Natural killer cell treated with Interleukin-12 subunit alpha and Interleukin-12 subunit beta and Interleukin-15 and Interleukin-18, amount 100 ng/mL, for 72 hours (primary cell): ENCODE results near the gene SH3RF1. TPM values are rescaled to one million over a fixed set of nuclear protein-coding genes. Genes with fewer than 3 reads are reported as not detected.

Source experiments
- ATAC-seq, 2 donors: fragments of 150-1000 bp; cut with Tn5 transposase in 1 of 2; sonication (Bioruptor Pico), chemical (Tn5 transposase) in 1 of 2; 2 replicates each; pipeline ENCODE4 v1.10.0; 2021
- DNase-seq: peaks from one replicate; pipeline ENCODE4 v3.0.0; 2022; ENCODE audit warnings: low spot score
- H3K27ac Mint-ChIP-seq, 2 donors: 1 replicate in 1 of 2; 2 replicates in 1 of 2; pipeline ENCODE4 v1.8.0; 2022; ENCODE audit warnings: mixed read lengths in 2 of 2, mild to moderate bottlenecking in 1 of 2, moderate library complexity in 1 of 2
- H3K27me3 Mint-ChIP-seq, 2 donors: 1 replicate in 1 of 2; 2 replicates in 1 of 2; pipeline ENCODE4 v1.8.0; 2022; ENCODE audit warnings: mixed read lengths in 2 of 2
- H3K36me3 Mint-ChIP-seq: one replicate; pipeline ENCODE4 v1.8.0; 2022; ENCODE audit warnings: mixed read lengths
- H3K4me1 Mint-ChIP-seq, 2 donors: 1 replicate in 1 of 2; 2 replicates in 1 of 2; pipeline ENCODE4 v1.8.0; 2022; ENCODE audit warnings: low read depth in 2 of 2, mixed read lengths in 2 of 2, mild to moderate bottlenecking in 1 of 2
- H3K4me3 Mint-ChIP-seq: one replicate; pipeline ENCODE4 v1.8.0; 2022; ENCODE audit warnings: mixed read lengths
- H3K9me3 Mint-ChIP-seq: 2 replicates; pipeline ENCODE4 v1.8.0; 2022; ENCODE audit warnings: mixed read lengths
- total RNA-seq, 2 donors: library from RNA; stranded (reverse); gene quantifications; one replicate each; pipeline ENCODE4 v1.2.3, GENCODE V29; 2022

SH3RF1 gene
- total RNA-seq, 2 donors from 2014 or later = 0.64 to 1.3 TPM

DNA sequence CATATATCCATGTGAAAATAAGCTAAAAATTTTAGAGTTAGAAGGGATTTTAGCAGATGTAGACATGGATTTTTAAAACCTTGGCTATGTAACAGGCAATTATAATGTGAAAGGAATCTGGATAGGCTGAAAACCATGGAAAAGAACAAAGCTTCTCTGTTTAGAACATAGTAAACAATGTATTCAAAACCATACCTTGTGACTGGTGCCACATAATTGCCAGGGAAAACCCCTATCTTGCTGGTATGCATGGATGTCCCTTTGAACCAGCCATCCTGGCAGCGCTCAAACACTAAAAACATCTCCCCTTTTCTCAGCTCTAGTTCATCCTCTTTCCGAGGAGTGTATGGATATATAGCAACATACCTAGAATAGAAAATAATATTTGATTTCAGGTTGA lies 150.1 kb downstream of the SH3RF1 start:
- Mint-ChIP-seq H3K4me1 (no peaks in the 10 kb centered on the region), H3K27me3 (peaks cover 0 to 5% of the 10 kb centered on the region in 2 donors), H3K36me3 (no peaks in the 10 kb centered on the region), H3K4me3 (no peak overlapping the region), H3K9me3 (no peaks in the 10 kb centered on the region), H3K27ac (no peak overlapping the region)
- no peak for ATAC-seq
- DNase-seq = no peak

DNA sequence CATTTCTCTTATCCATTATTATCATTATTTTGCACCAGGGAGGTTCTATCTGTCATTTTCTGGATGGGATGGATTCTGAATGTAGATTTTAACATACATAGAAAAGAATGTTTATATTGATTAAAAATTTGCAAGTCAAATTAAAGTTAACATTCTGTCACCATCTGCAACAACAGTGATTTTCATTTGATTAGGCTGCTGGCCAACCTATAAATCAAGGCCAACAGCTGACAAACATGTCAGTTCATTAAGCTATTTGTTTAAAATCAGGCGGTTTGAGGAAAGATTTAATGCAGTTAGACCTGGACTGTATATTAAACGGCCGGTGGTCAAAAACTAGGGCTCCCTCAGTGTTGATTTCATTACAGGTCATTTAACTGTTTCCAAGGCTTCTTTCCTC lies 151.2 kb downstream of the SH3RF1 start:
- Mint-ChIP-seq H3K4me1 (no peaks in the 10 kb centered on the region), H3K36me3 (no peaks in the 10 kb centered on the region), H3K27me3 (peaks cover 0 to 5% of the 10 kb centered on the region in 2 donors)

DNA sequence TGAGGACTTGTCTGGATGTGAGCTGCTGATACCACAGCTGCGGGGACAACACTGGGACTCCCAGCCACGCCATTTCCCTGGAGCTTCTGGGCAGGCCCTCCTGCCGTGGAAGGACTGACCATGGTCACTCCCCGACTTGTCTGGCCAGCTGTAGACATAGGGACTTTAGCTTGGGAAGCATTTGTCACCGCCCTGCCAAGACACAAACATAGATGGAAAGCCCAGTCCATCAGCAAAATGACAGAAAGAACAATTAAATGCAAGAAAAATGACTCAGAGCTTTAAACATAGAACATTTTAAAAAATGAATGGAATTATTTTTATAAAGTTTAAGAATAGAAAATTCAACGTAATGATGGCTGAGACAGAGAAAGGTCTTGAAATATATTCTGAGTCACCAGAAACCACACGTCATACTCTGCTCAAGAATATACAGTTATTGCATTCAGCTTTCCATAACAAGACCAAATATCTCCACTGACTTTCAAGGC lies 153.1 kb downstream of the SH3RF1 start:
- H3K4me3 Mint-ChIP-seq = no peak overlapping the region
- no peaks in the 10 kb centered on the region for H3K9me3 Mint-ChIP-seq
- H3K27me3 Mint-ChIP-seq = peaks cover 0 to 5% of the 10 kb centered on the region in 2 donors
- H3K4me1 Mint-ChIP-seq = no peaks in the 10 kb centered on the region
- no peaks in the 10 kb centered on the region for H3K36me3 Mint-ChIP-seq
- H3K27ac Mint-ChIP-seq = no peak overlapping the region
- ATAC-seq (no peak), DNase-seq (no peak)

More for the DNA sequence above, 151.2 kb downstream of the SH3RF1 start:
- H3K27ac Mint-ChIP-seq = no peak overlapping the region
- DNase-seq (no peak), ATAC-seq (no peak)
- H3K4me3 Mint-ChIP-seq = no peak overlapping the region
- no peaks in the 10 kb centered on the region for H3K9me3 Mint-ChIP-seq

DNA sequence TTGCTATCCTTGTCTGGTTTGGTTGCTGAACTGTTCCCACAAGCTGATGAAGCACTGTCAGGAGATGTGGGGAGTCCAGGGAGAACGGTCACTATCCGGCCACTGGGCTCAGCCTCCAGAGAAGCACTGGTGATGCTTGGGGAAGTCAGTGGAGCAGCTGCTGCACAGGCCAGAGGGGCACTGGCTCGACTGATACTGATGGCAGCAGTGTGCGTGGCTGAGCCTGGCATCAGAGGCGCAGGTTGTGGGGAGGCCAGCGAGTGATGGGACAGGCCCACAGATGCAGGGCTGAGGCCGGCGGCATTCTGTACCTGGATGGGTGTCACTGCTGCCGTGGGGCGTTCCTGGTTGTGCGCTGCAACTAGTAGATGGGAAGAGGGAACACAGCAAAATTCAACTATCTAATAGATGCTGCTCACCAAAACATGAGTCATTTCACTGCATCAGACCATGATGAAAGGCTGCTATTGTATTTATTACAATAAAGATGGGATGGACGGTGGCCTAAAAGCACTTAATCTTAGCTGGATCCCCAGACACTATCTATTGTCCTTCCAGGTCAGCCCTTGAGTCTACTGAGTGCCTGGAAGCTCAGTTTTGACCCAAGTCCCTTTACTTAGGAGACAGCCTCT lies 154.4 kb downstream of the SH3RF1 start:
- ATAC-seq = no peak

DNA sequence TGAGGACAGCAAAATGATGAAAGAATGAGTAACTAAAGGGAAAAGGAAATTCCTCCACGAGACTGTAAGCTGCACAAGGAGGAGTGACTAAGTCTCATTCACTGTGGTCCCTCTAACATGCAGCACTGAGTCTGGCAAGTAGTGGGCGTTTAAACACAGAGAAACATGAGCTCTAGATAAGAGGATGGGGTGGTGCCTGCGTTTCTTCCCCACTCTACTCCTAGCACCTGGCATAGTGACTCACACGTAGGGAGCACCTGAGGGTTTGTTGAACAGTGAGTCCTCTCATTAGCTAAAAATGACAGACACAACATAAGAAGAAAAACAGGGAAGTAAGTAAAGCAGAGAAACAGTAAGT lies 154.9 kb downstream of the SH3RF1 start:
- Mint-ChIP-seq H3K9me3 (no peaks in the 10 kb centered on the region), H3K27me3 (no peaks in the 10 kb centered on the region), H3K36me3 (no peaks in the 10 kb centered on the region), H3K27ac (no peak overlapping the region), H3K4me1 (no peaks in the 10 kb centered on the region), H3K4me3 (no peak overlapping the region)
- ATAC-seq (no peak), DNase-seq (no peak)

More for the DNA sequence above, 154.4 kb downstream of the SH3RF1 start:
- Mint-ChIP-seq H3K4me1 (no peaks in the 10 kb centered on the region), H3K4me3 (no peak overlapping the region), H3K27ac (no peak overlapping the region), H3K27me3 (no peaks in the 10 kb centered on the region), H3K36me3 (no peaks in the 10 kb centered on the region), H3K9me3 (no peaks in the 10 kb centered on the region)
- no peak for DNase-seq

DNA sequence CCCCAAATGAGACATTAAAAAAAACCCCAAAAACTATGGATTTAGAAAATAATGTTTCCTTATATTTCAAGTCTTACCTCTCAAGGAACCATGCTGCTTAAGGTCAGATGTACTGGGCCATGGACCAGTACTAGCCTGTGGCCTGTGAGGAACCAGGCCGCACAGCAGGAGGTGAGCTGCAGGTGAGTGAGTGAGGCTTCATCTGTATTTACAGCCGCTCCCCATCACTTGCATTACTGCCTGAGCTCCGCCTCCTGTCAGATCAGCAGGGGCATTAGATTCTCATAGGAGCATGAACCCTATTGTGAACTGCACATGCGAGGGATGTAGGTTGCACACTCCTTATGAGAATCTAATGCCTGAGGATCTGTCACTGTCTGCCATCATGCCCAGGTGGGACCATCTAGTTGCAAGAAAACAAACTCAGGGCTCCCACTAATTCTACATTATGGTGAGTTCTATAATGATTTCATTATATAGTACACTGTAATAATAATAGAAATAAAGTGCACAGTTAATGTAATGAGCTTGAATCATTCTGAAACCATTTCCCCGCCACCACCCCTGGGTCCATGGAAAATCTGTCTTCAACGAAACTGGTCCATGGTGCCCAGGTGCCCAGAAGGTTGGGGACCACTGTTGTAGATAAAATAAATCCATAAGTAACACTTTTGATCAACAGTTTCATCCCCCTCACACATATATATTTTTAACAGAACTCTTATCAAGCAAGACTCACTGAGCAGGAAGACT lies 155.4 kb downstream of the SH3RF1 start:
- Mint-ChIP-seq H3K27ac (no peak overlapping the region), H3K9me3 (no peaks in the 10 kb centered on the region), H3K4me1 (no peaks in the 10 kb centered on the region), H3K27me3 (no peaks in the 10 kb centered on the region), H3K4me3 (no peak overlapping the region), H3K36me3 (no peaks in the 10 kb centered on the region)
- DNase-seq = no peak
- no peak for ATAC-seq

DNA sequence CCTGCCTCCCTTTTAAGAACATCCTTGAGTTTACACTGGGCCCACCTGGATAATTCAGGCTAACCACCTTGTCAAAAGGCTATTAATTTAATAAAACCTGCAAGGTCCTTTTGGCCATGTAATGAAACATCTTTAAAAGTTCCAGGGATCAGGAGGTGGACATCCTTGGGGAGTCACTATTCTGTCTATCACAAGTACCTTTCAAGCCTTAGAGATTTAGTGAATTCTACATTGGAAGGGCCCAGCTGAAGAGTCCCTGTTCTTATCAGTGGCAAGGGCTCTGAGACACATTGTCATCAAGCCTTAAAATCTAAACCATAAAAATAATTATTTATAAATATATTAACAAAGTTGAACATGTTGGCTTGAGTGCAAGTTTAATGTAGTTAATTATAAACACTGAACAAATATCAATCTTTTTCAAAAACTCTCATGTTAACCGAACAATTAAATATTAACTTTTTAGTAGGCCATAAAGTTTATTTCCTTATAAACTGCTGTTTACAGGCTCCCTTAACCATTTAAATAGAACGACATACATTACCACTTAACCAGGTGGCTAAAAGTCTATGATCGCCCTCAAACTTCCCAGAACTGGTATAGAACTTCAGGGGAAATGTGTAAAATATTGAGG lies 156.3 kb downstream of the SH3RF1 start:
- no peak for ATAC-seq
- H3K27ac Mint-ChIP-seq = no peak overlapping the region
- H3K36me3 Mint-ChIP-seq = no peaks in the 10 kb centered on the region
- no peaks in the 10 kb centered on the region for H3K4me1 Mint-ChIP-seq
- H3K27me3 Mint-ChIP-seq = no peaks in the 10 kb centered on the region
- no peaks in the 10 kb centered on the region for H3K9me3 Mint-ChIP-seq
- no peak overlapping the region for H3K4me3 Mint-ChIP-seq
- no peak for DNase-seq

DNA sequence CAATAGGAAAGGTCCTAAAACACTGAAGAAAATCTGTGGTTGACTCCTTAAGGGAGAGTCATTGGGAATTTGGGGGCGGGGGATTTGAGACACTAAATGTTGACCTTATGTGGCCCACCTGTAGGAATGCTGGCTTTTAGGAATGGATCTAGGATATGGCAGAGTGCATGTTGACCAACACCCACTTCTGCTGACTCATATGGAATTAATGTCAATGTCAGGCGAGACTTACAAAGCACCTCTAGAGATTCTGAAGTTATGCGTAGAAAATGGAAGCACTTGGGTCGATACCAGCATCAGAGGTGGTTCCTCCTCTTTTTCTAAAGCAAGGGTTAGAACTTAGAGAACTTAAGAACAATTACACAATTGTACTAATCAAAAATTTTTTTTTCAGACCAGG lies 160.1 kb downstream of the SH3RF1 start:
- DNase-seq (no peak), ATAC-seq (no peak)
- H3K4me1 Mint-ChIP-seq = no peaks in the 10 kb centered on the region
- H3K4me3 Mint-ChIP-seq = no peak overlapping the region
- no peaks in the 10 kb centered on the region for H3K36me3 Mint-ChIP-seq
- no peak overlapping the region for H3K27ac Mint-ChIP-seq
- no peaks in the 10 kb centered on the region for H3K9me3 Mint-ChIP-seq
- no peaks in the 10 kb centered on the region for H3K27me3 Mint-ChIP-seq

DNA sequence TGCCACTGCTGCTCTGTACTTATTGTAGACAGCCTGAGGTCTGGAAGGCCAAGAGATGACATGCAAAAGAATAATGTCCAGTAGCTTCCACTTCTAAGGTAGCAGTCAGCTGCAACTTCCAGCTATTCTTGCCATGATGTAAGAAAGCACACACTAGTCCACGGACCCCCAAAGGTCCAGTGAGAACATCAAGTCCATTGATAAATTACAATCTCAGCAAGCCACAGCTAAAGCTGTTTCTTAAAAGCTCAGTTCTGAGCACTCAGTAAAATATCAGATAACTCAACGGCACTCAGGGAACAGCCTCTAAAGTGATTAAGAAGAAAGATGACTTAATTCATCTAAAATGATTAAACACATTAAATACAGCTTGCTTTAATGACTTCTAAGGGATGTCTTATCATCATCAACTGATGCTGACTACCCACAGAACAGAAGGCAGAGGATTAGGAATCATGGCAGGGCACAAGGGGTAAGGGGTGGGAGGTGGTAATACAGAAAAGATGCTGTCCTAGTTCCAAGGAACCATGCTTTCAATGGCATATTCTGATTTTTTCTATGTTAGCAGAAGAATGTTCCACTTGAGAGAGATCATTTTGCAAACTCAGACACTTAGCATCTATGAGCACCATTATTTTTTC lies 161.6 kb downstream of the SH3RF1 start:
- Mint-ChIP-seq H3K36me3 (no peaks in the 10 kb centered on the region), H3K9me3 (no peaks in the 10 kb centered on the region), H3K4me3 (no peak overlapping the region), H3K4me1 (peaks cover 0 to 3% of the 10 kb centered on the region in 2 donors), H3K27me3 (no peaks in the 10 kb centered on the region), H3K27ac (no peak overlapping the region)
- no peak for ATAC-seq
- no peak for DNase-seq

DNA sequence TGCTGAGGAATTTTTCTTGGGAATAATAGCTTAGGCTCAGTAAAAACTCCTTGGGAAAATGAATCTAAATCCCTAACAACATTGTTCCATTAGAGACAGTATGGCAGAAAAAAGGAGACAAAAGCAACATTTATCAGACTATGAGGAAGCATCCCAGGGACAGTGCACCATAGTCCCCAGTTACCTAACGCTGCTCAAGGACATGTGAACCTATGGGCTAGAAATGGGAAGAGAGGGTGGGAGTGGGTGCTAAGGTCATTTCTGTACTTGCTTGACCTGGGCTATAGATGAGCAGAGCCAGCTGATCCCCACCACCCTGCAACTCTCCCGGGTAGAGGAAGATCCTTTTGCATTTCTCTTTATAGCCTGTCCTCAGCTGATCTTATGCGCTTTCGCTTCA lies 162.5 kb downstream of the SH3RF1 start:
- Mint-ChIP-seq H3K4me1 (peaks cover 0 to 3% of the 10 kb centered on the region in 2 donors), H3K4me3 (no peak overlapping the region), H3K36me3 (no peaks in the 10 kb centered on the region), H3K27ac (no peak overlapping the region), H3K27me3 (no peaks in the 10 kb centered on the region), H3K9me3 (no peaks in the 10 kb centered on the region)
- DNase-seq (no peak), ATAC-seq (no peak)

DNA sequence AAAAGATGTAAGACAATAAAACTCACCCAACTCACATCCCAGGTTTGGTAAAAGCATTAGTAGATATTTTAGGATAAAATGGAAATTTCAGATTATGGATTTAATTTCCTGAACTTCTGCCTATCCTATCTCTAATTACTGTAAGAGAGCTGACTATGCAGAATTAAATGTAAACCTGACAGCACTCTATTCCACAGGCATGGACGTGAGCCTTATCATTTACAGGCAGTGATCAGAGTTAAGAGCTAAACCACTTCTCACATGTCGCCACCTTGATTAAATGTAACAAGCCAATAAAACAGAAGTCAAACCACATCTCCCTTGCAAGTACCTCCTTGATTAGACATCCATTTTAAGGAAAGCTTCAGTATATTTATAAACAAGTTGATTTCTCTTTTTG lies 163.2 kb downstream of the SH3RF1 start:
- Mint-ChIP-seq H3K9me3 (no peaks in the 10 kb centered on the region), H3K4me1 (peaks cover 0 to 3% of the 10 kb centered on the region in 2 donors), H3K36me3 (no peaks in the 10 kb centered on the region), H3K27ac (no peak overlapping the region), H3K27me3 (no peaks in the 10 kb centered on the region), H3K4me3 (no peak overlapping the region)
- DNase-seq (no peak), ATAC-seq (no peak)

DNA sequence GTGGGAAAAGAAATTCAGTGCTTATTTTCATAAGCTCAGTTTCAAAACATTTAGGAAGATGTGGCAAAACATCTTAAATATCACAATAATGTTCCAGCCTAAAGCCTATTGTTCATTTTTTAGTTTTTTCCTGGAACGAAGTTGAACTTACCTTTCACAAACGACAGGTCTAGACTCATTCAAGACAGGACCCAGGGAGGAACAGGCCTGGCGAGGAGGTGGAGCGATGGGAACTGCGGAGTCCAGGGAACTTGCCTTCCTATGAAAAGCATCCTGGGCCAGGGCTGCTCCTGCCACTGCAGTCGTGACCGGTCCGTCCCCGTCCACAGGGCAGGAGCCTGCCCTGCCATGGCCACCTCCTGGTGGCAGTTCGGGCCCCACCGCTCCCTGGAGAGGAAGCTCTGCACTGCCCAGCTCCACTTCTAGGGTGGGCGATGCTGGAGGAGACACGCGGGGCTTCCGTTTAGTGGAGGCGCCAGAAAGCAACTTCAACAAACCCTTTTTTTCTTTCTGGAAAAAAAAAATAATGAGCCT lies 164.0 kb downstream of the SH3RF1 start:
- no peak for DNase-seq
- H3K27me3 Mint-ChIP-seq = no peaks in the 10 kb centered on the region
- H3K4me3 Mint-ChIP-seq = no peak overlapping the region
- H3K27ac Mint-ChIP-seq = no peak overlapping the region
- no peaks in the 10 kb centered on the region for H3K36me3 Mint-ChIP-seq
- ATAC-seq = no peak
- H3K4me1 Mint-ChIP-seq = peaks cover 0 to 3% of the 10 kb centered on the region in 2 donors
- no peaks in the 10 kb centered on the region for H3K9me3 Mint-ChIP-seq

DNA sequence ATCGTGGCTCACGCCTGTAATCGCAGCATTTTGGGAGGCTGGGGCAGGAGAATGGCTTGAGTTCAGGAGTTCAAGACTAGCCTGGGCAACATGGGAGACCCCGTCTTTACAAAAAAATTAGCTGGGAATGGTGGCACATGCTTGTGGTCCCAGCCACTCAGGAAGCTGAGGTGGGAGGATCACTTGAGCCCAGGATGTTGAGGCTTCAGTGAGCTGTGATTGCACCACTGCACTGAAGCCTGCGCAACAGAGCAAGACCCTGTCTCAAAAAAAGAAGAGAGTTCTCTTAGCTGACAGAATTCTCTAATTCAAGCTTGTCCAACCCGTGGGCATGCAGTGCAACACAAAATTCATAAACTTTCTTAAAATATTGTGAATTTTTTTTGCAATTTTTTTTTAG lies 165.1 kb downstream of the SH3RF1 start:
- Mint-ChIP-seq H3K4me3 (no peak overlapping the region), H3K9me3 (no peaks in the 10 kb centered on the region), H3K27ac (no peak overlapping the region), H3K4me1 (peaks cover 0 to 3% of the 10 kb centered on the region in 2 donors), H3K36me3 (no peaks in the 10 kb centered on the region), H3K27me3 (no peaks in the 10 kb centered on the region)
- DNase-seq (no peak), ATAC-seq (no peak)
